Astrocyte (in vitro differentiated cells and primary cell): Measurements from ENCODE around the gene DIP2C.

ENCODE experiments used
- CTCF ChIP-seq: IDR thresholded peaks from 2 replicates; pipeline ENCODE4 v1.5.1; 2011; ENCODE audit warnings: low read depth, mild to moderate bottlenecking, inconsistent platforms, low read length, moderate library complexity; ENCODE audit not compliant: insufficient read depth
- EZH2 ChIP-seq: IDR thresholded peaks from 2 replicates; pipeline ENCODE4 v1.6.1; 2012; ENCODE audit warnings: mild to moderate bottlenecking, low read length, inconsistent platforms; ENCODE audit not compliant: insufficient read depth

- TF ChIP-seq CTCF (no peak), EZH2 (no peak)
These were observed 323.3 kb downstream of the DIP2C start for GRCh38 chr10:366186-366585.
